Endothelial cell of umbilical vein (primary cell): Measurements from ENCODE around the gene SPINK5. TPM values are rescaled to one million over a fixed set of nuclear protein-coding genes. Genes with fewer than 3 reads are reported as not detected.

Source experiments
- BruUV-seq: library from RNA; stranded (reverse); fragments of 400-500 nt; replicated peaks from 2 replicates; lab custom pipeline; 2021; lab: Mats Ljungman, UMichigan
- CTCF ChIA-PET: fragments of 300-600, 350-600 bp; sonication (Branson Sonifier 250); formaldehyde crosslinking; loops from one replicate; lab custom pipeline; 2021; ENCODE audit warnings: antibody characterized with exemption, inconsistent platforms; lab: Charles Lee
- POLR2A ChIA-PET: fragments of 300-600, 350-600 bp; sonication (Branson Sonifier 250); formaldehyde crosslinking; loops from one replicate; lab custom pipeline; 2021; ENCODE audit warnings: antibody characterized with exemption, inconsistent platforms; lab: Charles Lee
- DNase-seq: peaks from one replicate; pipeline ENCODE4 v3.0.0-alpha.2; 2011; ENCODE audit warnings: low read depth, low spot score
- FAIRE-seq: peaks from 2 replicates; lab custom pipeline; 2011; peaks lifted over from hg19 to GRCh38; lab: Jason Lieb, UNC
- H2AFZ ChIP-seq: 2 replicates; pipeline ENCODE4 v1.6.0; 2012; ENCODE audit warnings: low read depth, low read length, control low read depth, inconsistent platforms
- H3K27ac ChIP-seq: 2 replicates; pipeline ENCODE4 v1.5.1; 2011; ENCODE audit warnings: low read depth, mild to moderate bottlenecking, control low read depth, low read length, moderate library complexity; ENCODE audit not compliant: insufficient read depth
- H3K27me3 ChIP-seq, 2 experiments: 2 replicates each; pipeline versions ENCODE4 v1.6.0 to v1.6.1; 2011; ENCODE audit warnings: low read length in 2 of 2, mixed read lengths in 1 of 2; ENCODE audit not compliant: control insufficient read depth in 2 of 2, insufficient read depth in 2 of 2
- H3K36me3 ChIP-seq, 2 experiments: 2 replicates in 1 of 2; 3 replicates in 1 of 2; pipeline ENCODE4 v1.5.1; 2011; ENCODE audit warnings: low read length in 2 of 2, mild to moderate bottlenecking in 1 of 2, moderate library complexity in 1 of 2; ENCODE audit not compliant: control insufficient read depth in 2 of 2, insufficient read depth in 2 of 2; ENCODE audit errors: extremely low read depth in 1 of 2
- H3K4me1 ChIP-seq: 3 replicates; pipeline ENCODE4 v1.5.1; 2011; ENCODE audit warnings: mild to moderate bottlenecking, low read length; ENCODE audit not compliant: control insufficient read depth, insufficient read depth; ENCODE audit errors: extremely low read depth
- H3K4me2 ChIP-seq: 2 replicates; pipeline ENCODE4 v1.6.1; 2011; ENCODE audit warnings: low read length, control low read depth, mixed read lengths; ENCODE audit not compliant: insufficient read depth
- H3K4me3 ChIP-seq, 3 experiments: fragments of 200-600 bp in 1 of 3; sonication (generic), shearing (Covaris generic) in 1 of 3; replicated peaks in 1 of 3; 2 replicates each; pipeline ENCODE4 v1.5.1; 2011 to 2016; ENCODE audit warnings: control low read depth in 3 of 3, low read length in 3 of 3, mild to moderate bottlenecking in 2 of 3, inconsistent platforms in 1 of 3, low read depth in 1 of 3, moderate library complexity in 1 of 3; ENCODE audit not compliant: insufficient read depth in 1 of 3
- H3K79me2 ChIP-seq: 2 replicates; pipeline ENCODE4 v1.6.0; 2012; ENCODE audit warnings: low read length, inconsistent platforms; ENCODE audit not compliant: control insufficient read depth, insufficient read depth
- H3K9ac ChIP-seq: replicated peaks from 2 replicates; pipeline ENCODE3; 2011; ENCODE audit warnings: low read length, control low read depth; ENCODE audit not compliant: insufficient read depth; ENCODE audit errors: extremely low read depth
- H3K9me1 ChIP-seq: replicated peaks from 3 replicates; pipeline ENCODE4 v1.6.0; 2011; ENCODE audit warnings: mild to moderate bottlenecking, low read length; ENCODE audit not compliant: control insufficient read depth, insufficient read depth; ENCODE audit errors: extremely low read depth
- H3K9me3 ChIP-seq: replicated peaks from 2 replicates; pipeline ENCODE4 v1.5.1; 2012; ENCODE audit warnings: low read length, inconsistent platforms; ENCODE audit not compliant: control insufficient read depth, insufficient read depth
- H4K20me1 ChIP-seq: replicated peaks from 2 replicates; pipeline ENCODE3; 2011; ENCODE audit warnings: mild to moderate bottlenecking, low read length; ENCODE audit not compliant: control insufficient read depth, insufficient read depth; ENCODE audit errors: extremely low read depth
- CTCF ChIP-seq, 2 donors: IDR thresholded peaks; 1 replicate in 1 of 2; 2 replicates in 1 of 2; pipeline ENCODE4 v1.5.1; 2011; ENCODE audit warnings: low read length in 2 of 2, mild to moderate bottlenecking in 2 of 2, moderate library complexity in 2 of 2, control low read depth in 1 of 2, inconsistent platforms in 1 of 2, low read depth in 1 of 2; ENCODE audit not compliant: insufficient read depth in 1 of 2; ENCODE audit errors: extremely low read depth in 1 of 2
- EZH2 ChIP-seq: IDR thresholded peaks from 2 replicates; pipeline ENCODE4 v1.6.1; 2012; ENCODE audit warnings: borderline replicate concordance, low read depth, mild to moderate bottlenecking, moderate library complexity, low read length, inconsistent platforms; ENCODE audit not compliant: severe bottlenecking
- FOS ChIP-seq: IDR thresholded peaks from 2 replicates; pipeline ENCODE4 v1.6.1; 2011; ENCODE audit warnings: mild to moderate bottlenecking, low read length, moderate library complexity, borderline replicate concordance; ENCODE audit not compliant: insufficient read depth
- GATA2 ChIP-seq: IDR thresholded peaks from 2 replicates; pipeline ENCODE4 v1.7.0; 2011; ENCODE audit warnings: low read depth, mild to moderate bottlenecking, moderate library complexity, mixed read lengths, low read length; ENCODE audit not compliant: insufficient read length, insufficient read depth
- JUN ChIP-seq: IDR thresholded peaks from 2 replicates; pipeline ENCODE4 v1.6.1; 2011; ENCODE audit warnings: borderline replicate concordance, low read depth; ENCODE audit not compliant: insufficient read length, insufficient read depth
- MAX ChIP-seq: IDR thresholded peaks from 2 replicates; pipeline ENCODE4 v1.6.1; 2011; ENCODE audit not compliant: insufficient read depth, insufficient read length
- MYC ChIP-seq: IDR thresholded peaks from one replicate; pipeline ENCODE4 v1.6.1; 2011; ENCODE audit warnings: mild to moderate bottlenecking, low read depth, low read length
- POLR2A ChIP-seq: IDR thresholded peaks from 2 replicates; pipeline ENCODE4 v1.6.1; 2012; ENCODE audit warnings: low read depth, mild to moderate bottlenecking, control low read depth, low read length
- POLR2AphosphoS5 ChIP-seq: IDR thresholded peaks from 2 replicates; pipeline ENCODE4 v1.6.1; 2012; ENCODE audit warnings: low read depth, mild to moderate bottlenecking, control low read depth, low read length, moderate library complexity; ENCODE audit not compliant: insufficient read depth
- dilution Hi-C: fragments of 300-500 bp; cut with MboI; formaldehyde crosslinking; loops from one replicate; pipeline ENCODE4 v1.15.0; 2019; ENCODE audit warnings: low sequenced_read_pairs; ENCODE audit not compliant: extremely low pct_ligation_motif_present
- intact Hi-C: fragments of 100-400 bp; cut with micrococcal nuclease; formaldehyde crosslinking; loops from one replicate; pipeline ENCODE4 v1.10.0; 2022
- polyA plus RNA-seq, 4 experiments: library from polyadenylated mRNA; depleted of rRNA in 3 of 4; stranded (reverse) in 3 of 4; unstranded in 1 of 4; fragments of >200 nt; gene quantifications; 2 replicates each; pipeline versions ENCODE4 v1.2.1 to v1.2.3, GENCODE V29; 2011 to 2012; ENCODE audit warnings: missing spikeins in 1 of 4
- total RNA-seq: library from RNA; stranded (reverse); gene quantifications from 2 replicates; pipeline ENCODE4 v1.2.3, GENCODE V29; 2021

SPINK5 gene
- total and polyA plus RNA-seq, 2 donors (not counting 3 experiments of a cell fraction or from before 2014, with no cell fraction given), result 0.12 to 0.91 TPM

GRCh38 chr5:148060309-148060708 lies 3.5 kb upstream of the SPINK5 start:
- no peak for TF ChIP-seq CTCF (IDR thresholded peaks at IDR 0.05; ENCODE audit: extremely low read depth in 1 of 2, insufficient read depth in 1 of 2, low read depth in 1 of 2, low read length in 2 of 2)
- no peak for TF ChIP-seq MYC
- TF ChIP-seq POLR2A, result no peak
- TF ChIP-seq GATA2, result no peak
- no peak for TF ChIP-seq MAX
- no peak for TF ChIP-seq JUN
- TF ChIP-seq FOS, result no peak
- no peak for TF ChIP-seq POLR2AphosphoS5
- TF ChIP-seq EZH2, result no peak
- no peak overlapping the region for H3K9ac ChIP-seq
- intact Hi-C loops (no loop called here), dilution Hi-C loops (no loop called here)
- H3K79me2 ChIP-seq, result no peaks in the 10 kb centered on the region
- no peaks in the 10 kb centered on the region for H4K20me1 ChIP-seq
- CTCF ChIA-PET, result interaction anchor here (1.1 kb wide), 1 partner anchor 9 kb away, joined by 3 read pairs; no protein-coding TSS in a partner anchor
- POLR2A ChIA-PET, result no interaction called here
- no peaks in the 10 kb centered on the region for H3K9me1 ChIP-seq
- H3K4me1 ChIP-seq, result no peaks in the 10 kb centered on the region
- no TSS peak for BruUV-seq
- H3K27me3 ChIP-seq, result no peaks in the 10 kb centered on the region
- no peak overlapping the region for H2AFZ ChIP-seq
- H3K4me2 ChIP-seq, result no peak overlapping the region
- DNase-seq (no peak), FAIRE-seq (no peak)
- no peak overlapping the region for H3K27ac ChIP-seq
- H3K36me3 ChIP-seq, result no peaks in the 10 kb centered on the region
- H3K4me3 ChIP-seq, result no peak overlapping the region
- H3K9me3 ChIP-seq, result peaks cover 1% of the 10 kb centered on the region
